Epithelial cell of prostate (primary cell): ENCODE data around the gene LRRC8C.
"Not testable (repeated sequence)": the region's sequence is repeated elsewhere in the genome, so short reads cannot be mapped to it uniquely, and the experiment has no call there.

Experiments
- DNase-seq: peaks from one replicate; pipeline ENCODE4 v3.0.0-alpha.2; 2011; ENCODE audit warnings: low read depth, low spot score
- H3K27ac ChIP-seq: fragments of 450-650 bp; 2 replicates; pipeline ENCODE4 v1.5.1; 2017; ENCODE audit warnings: mild to moderate bottlenecking

Gene LRRC8C

DNA sequence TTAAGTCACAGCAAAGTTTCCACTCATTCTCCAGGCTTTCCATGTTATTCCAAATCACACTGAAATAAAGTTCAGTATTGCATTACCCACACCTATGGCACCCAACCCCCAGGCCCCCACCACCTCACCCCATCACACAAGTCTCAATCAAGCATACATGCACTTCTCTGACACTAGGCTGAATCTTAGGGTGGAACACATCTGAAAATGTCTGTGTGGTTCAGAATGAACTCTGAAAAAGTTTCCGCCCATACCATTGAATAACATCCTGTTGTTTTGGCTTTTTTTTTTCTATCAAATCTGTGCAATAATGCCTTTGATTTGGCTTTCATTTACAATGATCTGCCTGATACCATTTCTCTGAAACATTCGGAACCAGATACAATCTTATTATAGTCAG is 25.8 kb upstream of the LRRC8C start:
- DNase-seq: no peak
- H3K27ac ChIP-seq: no peak overlapping the region

DNA sequence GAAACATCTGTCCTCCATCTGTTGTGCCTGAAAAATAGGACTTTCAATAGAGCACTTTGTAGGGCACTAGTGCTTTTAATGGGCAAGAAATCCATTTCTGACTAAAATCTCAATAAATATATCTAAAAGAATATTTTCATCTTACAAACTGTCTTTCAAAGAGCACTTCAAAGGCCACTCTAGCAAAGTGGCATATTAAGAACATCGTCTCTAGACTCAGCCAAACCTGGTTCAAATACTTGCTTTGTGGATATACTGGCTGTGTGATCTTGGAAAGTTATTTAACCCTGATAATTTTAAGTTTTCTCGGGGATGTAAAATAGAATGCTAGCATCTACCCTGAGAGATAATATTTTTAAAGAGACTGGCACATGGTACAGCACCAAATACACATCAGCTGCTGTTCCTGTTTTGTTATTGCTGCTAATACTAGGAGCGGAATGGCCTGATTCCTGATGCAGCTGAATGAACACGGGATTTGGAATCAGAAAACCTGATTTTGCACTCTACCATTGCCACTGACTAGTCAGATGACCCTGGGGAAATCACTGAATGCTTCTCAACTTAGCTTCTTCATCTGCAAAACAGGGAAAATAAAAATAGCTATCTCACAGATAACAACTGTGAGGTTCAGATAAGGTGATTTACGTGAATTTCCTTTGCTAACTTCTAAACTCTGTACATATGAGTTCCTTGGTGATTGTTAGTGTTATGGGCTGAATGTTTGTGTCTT is 25.2 kb upstream of the LRRC8C start:
- no peak for DNase-seq
- H3K27ac ChIP-seq: no peak overlapping the region

DNA sequence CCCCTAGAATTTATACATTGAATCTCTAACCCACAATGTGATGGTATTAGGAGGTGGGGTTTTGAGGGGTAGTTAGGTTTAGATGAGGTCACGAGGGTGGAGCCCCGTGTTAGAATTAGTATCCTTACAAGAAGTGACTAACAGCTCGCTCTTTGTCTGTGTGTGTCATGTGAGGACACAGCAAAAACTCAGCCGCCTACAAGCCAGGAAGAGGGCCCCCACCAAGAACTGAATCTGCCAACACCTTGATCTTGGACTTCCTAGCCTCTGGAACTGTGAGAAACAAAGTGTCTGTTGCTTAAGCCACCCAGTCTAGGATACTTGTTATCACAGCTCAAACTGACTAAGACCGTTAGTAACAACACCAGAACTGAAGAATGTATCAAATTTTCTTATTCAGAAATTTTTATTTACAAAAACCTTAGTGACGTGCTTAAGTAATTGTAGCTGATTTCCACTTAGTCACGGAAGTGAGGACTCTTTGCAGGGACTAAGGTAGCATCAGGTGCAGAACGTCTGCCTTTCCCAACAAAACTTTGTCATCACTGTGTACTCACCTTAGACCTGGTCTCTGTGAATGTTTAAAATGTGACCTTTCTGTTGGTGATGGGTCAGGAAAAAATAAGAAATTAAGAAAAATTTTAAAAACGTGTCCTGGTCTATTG is 24.5 kb upstream of the LRRC8C start:
- no peak for DNase-seq
- H3K27ac ChIP-seq: no peak overlapping the region

GRCh38 chr1:89608984-89609725 is 23.8 kb upstream of the LRRC8C start:
- DNase-seq: no peak
- no peak overlapping the region for H3K27ac ChIP-seq

DNA sequence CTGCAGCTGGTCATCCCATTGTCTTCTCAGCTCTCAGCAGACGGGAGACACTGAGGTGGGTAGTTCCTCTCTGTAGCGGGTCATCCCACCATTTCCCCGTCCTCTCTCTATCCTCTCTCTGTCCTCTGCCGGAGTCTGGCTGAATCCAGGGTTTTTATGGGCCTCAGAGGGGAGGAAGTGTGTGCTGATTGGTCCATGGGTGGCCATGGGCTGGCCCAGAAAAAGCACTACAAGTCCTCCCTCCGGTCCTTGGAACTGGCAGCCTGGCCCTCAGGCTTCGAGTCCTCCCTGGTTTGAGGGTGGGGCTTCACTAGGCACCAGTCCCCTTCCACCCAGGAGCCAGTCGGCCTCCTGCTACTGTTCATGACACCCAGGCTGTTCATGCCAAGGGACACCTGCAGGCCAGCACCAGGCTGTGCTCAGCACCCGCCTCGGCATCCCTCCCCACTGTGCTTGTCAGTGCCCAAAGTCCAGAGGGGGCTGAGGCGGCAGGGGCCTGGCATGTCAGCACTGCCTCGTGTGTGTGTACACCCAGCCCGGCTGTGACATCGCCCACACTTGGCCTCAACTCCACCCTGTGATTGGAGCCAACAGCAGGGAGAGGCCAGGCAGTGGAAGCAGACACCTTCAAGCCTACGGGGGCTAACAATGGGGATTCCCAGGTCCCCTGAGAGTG is 23.0 kb upstream of the LRRC8C start:
- no peak overlapping the region for H3K27ac ChIP-seq
- no peak for DNase-seq

DNA sequence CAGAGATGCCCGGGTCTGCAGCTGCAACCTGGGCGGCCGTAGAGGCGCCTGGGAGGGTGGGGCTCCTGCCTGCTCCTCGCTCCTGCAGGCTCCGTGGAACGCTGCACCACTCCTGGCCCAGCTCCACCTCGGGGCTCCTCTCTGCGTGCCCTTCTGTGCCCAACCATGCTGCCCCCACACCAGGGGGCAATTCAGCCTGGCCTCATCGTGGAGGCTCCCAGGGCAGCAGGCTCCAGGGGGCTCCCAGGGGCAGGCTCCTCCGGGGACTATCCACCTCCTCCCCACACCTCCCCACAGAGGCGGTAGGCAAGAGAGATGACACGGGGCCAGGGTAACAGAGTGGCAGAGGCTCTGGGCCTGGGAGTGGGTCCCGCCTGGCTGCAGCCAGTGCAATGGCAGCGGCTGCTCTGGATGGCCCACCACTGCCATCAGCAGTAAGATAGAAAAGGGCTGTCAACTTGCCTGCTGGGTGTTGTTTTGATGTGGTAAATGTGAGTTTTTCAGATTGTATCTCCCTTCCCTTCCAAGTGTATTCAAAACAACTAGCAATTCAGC is 22.4 kb upstream of the LRRC8C start:
- DNase-seq: no peak
- no peak overlapping the region for H3K27ac ChIP-seq

GRCh38 chr1:89611721-89612120 is 21.2 kb upstream of the LRRC8C start:
- no peak for DNase-seq
- H3K27ac ChIP-seq: no peak overlapping the region

DNA sequence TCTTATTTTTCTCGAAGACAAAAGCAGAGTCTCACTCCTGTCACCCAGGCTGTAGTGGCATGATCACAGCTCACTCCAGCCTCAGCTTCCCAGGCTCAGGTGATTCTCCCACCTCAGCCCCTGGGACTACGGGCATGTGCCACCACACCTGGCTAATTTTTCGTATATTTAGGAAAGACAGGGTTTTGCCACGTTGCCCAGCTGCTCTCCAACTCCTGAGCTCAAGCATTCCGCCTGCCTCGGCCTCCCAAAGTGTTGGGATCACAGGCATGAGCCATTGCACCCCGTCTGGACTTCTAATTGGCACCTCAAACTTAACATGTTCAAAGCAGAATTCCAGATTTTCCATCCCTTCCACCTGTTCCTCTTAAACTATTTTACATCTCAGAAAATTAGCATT is 19.0 kb upstream of the LRRC8C start:
- no peak for DNase-seq
- H3K27ac ChIP-seq: no peak overlapping the region

GRCh38 chr1:89615676-89616598 is 17.0 kb upstream of the LRRC8C start:
- peak overlapping the region; percentile 9 for H3K27ac ChIP-seq
- DNase-seq: no peak

DNA sequence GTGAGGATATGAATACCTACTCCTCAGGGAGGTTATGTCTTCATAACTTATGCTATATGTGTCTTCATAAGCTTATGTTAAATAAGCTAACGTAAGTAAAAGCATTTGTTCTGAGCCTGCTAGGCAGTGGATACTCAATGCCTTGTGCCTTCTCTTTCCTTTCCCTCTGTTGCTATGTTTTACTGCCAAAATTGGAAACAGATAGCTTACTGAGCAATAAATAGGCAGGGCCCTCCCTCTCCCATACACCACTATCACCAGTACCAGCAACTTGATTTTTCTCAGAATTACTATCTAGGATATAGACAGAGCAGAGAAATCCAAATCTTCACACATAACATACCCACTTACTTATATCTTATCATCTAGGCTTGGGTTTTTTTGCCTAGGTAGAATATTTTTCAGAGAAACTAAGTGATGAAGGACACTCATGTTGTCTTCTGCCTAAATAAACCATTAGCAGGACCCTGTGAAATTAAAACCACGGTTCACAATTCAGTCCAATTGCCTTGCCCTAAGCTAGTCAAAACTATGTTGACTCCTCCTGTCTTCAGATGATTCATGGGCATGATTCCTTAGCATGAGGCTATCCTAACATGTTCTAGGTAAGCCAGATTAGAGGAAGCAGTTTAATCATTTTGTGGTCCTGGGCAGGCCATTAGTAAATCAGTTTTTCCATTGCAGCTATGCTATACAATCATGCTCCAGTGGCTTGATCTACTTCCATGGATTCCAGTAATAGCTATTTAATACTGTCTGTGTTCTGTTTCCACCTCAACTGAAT is 15.9 kb upstream of the LRRC8C start:
- peak overlapping the region; percentile 9 for H3K27ac ChIP-seq
- DNase-seq: no peak

- no peak for DNase-seq
- no peak overlapping the region for H3K27ac ChIP-seq
Observed at GRCh38 chr1:89620664-89621063, 12.3 kb upstream of the LRRC8C start.

GRCh38 chr1:89622895-89623294 is 10.0 kb upstream of the LRRC8C start:
- no peak for DNase-seq
- no peak overlapping the region for H3K27ac ChIP-seq

DNA sequence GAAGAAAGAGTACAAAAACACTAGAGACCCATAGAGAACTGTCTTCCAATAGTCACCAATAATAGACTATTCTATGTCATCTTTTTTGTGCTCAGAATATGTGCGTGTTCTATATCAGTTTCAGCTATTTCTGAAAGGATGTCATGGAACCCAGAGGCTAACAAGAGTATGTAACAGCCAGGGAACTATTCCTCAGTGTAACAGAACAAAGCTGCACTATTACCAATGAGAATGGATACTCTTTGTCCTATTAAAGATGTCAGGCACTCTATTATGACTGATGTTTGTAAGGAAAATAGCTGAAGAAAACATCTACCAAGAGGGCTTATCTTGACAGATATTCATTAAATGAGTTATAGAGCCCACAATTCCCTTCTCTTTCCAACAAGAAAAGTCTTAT is 8.6 kb upstream of the LRRC8C start:
- no peak for DNase-seq
- no peak overlapping the region for H3K27ac ChIP-seq

DNA sequence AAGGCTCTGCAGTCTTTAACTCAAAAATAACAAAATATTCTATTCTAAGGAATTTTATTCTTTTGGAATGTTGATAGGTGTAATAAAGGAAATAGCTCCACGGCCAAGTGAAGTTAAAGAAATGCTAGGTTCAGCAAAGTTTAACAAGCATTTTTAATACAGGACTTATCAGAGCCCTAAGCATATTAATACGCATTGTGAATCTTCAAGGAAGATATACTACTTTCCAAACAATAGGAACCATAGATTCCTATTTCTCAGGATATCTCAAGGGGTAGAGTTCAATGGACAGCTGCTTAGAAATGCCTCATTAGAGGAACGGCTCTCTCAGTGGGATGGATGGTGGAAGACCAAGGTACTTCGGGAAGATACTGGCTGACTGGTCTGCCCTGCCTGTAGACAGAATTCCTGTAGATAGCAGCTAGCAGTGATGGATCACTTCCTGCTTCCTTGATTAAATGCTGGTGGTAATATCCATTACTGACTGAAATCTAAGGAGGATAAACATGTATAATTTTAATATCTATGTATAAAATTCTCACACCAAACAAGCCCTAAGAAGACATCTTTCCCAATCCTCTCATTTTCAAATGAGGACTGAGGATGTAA is 8.1 kb upstream of the LRRC8C start:
- no peak overlapping the region for H3K27ac ChIP-seq
- DNase-seq: no peak

DNA sequence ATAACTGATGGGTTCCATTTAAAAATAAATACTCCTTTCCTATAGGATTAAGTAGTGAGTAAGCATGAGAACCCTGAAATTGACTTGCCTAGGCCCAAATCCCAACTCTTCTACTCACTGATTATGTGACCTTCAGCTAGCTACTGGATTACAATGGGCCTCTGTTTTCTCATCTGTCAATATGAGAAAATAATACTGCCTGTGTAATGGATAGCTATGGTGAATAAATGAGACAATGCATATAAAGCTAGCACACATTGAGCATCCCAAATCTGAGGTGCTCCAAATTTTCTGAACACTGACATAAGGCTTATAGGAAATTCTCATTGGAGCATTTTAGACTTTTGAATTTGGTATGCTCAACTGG is 5.3 kb upstream of the LRRC8C start:
- H3K27ac ChIP-seq: no peak overlapping the region

DNA sequence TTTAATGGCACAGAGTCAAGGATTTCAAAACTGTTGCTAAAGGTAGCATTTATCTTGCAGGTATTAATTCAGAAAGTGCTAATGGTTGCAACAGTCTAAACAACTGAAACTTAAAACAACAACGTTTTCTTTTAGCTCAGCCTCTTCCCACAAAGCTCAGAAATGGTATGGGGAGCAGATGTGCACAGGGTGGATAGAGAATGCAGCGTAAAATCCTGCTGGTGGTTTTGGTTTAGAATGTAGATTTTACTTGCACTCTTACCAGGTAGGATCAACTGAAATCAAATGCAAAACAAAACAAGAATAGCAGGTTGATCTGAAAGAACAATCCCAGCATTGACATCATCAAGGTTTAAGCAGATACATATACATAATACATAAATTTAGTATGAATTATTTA is 3.8 kb upstream of the LRRC8C start:
- DNase-seq: no peak
- H3K27ac ChIP-seq: no peak overlapping the region

More for the DNA sequence above, 5.3 kb upstream of the LRRC8C start:
- no peak for DNase-seq

DNA sequence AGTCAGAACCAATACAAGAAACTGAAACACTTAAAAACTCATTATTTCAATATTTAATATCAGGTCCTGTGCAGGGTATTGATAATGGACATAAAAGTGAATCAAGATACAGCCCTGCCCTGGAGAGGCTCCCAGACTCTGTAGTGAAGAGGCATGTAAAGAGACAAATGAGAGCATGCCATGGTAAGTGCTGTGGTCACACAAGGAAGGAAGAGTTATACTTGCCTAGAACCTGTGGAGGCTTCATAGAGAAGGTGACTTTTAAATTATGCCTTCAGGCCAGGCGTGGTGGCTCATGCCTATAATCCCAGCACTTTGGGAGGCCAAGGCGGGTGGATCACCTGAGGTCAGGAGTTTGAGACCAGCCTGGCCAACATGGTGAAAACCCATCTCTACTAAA is 3.3 kb upstream of the LRRC8C start:
- H3K27ac ChIP-seq, DNase-seq: not testable (repeated sequence)

DNA sequence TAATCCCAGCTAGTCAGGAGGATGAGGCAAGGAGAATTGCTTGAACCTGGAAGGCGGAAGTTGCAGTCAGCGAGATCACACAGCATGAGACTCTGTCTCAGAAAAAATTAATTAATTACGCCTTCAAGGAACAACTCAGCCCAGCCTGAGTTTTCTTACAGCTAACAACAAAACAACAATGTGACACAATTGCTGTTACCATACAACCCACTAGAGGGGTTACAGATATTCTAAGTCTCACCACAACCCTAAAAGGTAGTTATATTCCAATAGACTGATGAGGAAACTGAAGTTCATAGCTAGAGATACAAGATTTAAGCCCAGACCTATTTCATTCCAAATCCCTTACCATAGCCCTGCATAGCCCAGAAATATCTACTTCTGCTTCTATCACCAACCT is 2.9 kb upstream of the LRRC8C start:
- no peak overlapping the region for H3K27ac ChIP-seq
- DNase-seq: no peak
